GM12891 (cell line): ENCODE measurements around the gene FAM174C.

Experiments used
- DNase-seq: peaks from one replicate; pipeline ENCODE4 v3.0.0; 2011; ENCODE audit warnings: low spot score; ENCODE audit not compliant: insufficient read length
- FAIRE-seq: peaks from 2 replicates; lab custom pipeline; 2011; peaks lifted over from hg19 to GRCh38; lab: Jason Lieb, UNC
- PAX5 ChIP-seq: IDR thresholded peaks from 2 replicates; pipeline ENCODE4 v1.6.1; 2011; ENCODE audit warnings: low read length, moderate library complexity, mild to moderate bottlenecking; ENCODE audit not compliant: insufficient read depth, severe bottlenecking
- POLR2A ChIP-seq: IDR thresholded peaks from 2 replicates; pipeline ENCODE4 v1.6.1; 2011; ENCODE audit warnings: low read depth, low read length, control low read depth
- POLR2AphosphoS5 ChIP-seq: IDR thresholded peaks from 2 replicates; pipeline ENCODE4 v1.6.1; 2011; ENCODE audit warnings: low read depth, low read length, control low read depth
- POU2F2 ChIP-seq: IDR thresholded peaks from 2 replicates; pipeline ENCODE4 v1.6.1; 2011; ENCODE audit warnings: low read depth, mild to moderate bottlenecking, control low read depth, low read length, moderate library complexity
- SPI1 ChIP-seq: IDR thresholded peaks from 2 replicates; pipeline ENCODE4 v1.6.1; 2011; ENCODE audit warnings: low read depth, low read length, control low read depth
- TAF1 ChIP-seq: IDR thresholded peaks from 2 replicates; pipeline ENCODE4 v1.6.1; 2011; ENCODE audit warnings: low read depth, low read length, control low read depth

The FAM174C gene

GRCh38 chr19:1231729-1232637 is 43.3 kb upstream of the FAM174C start:
- TF ChIP-seq TAF1 (no peak), POLR2AphosphoS5 (no peak), POU2F2 (no peak), POLR2A (no peak), PAX5 (no peak), SPI1 (no peak)
- DNase-seq = no peak
- no peak for FAIRE-seq

- no peak for TF ChIP-seq PAX5
- TF ChIP-seq POLR2AphosphoS5 = no peak
- TF ChIP-seq SPI1 = no peak
- FAIRE-seq (no peak), DNase-seq (peak; percentile 21)
These were observed 42.7 kb upstream of the FAM174C start for GRCh38 chr19:1232652-1233072.

GRCh38 chr19:1233115-1233667 is 42.1 kb upstream of the FAM174C start:
- DNase-seq (no peak), FAIRE-seq (no peak)
- no peak for TF ChIP-seq POU2F2
- no peak for TF ChIP-seq PAX5
- TF ChIP-seq TAF1 = no peak
- no peak for TF ChIP-seq POLR2A
- TF ChIP-seq POLR2AphosphoS5 = no peak
- TF ChIP-seq SPI1 = no peak

GRCh38 chr19:1234051-1234954 is 41.0 kb upstream of the FAM174C start:
- no peak for TF ChIP-seq TAF1
- no peak for TF ChIP-seq POU2F2
- no peak for TF ChIP-seq POLR2A
- no peak for TF ChIP-seq SPI1
- no peak for TF ChIP-seq POLR2AphosphoS5
- TF ChIP-seq PAX5 = no peak
- DNase-seq (no peak), FAIRE-seq (no peak)

- FAIRE-seq (no peak), DNase-seq (no peak)
- TF ChIP-seq POLR2A = no peak
- no peak for TF ChIP-seq PAX5
- no peak for TF ChIP-seq POLR2AphosphoS5
- TF ChIP-seq POU2F2 = no peak
- TF ChIP-seq SPI1 = no peak
- no peak for TF ChIP-seq TAF1
These were observed 40.4 kb upstream of the FAM174C start for GRCh38 chr19:1234955-1235380.

- no peak for TF ChIP-seq TAF1
- no peak for TF ChIP-seq POLR2AphosphoS5
- TF ChIP-seq SPI1 = no peak
- TF ChIP-seq PAX5 = no peak
- TF ChIP-seq POU2F2 = no peak
- no peak for TF ChIP-seq POLR2A
- FAIRE-seq (no peak), DNase-seq (no peak)
These were observed 39.4 kb upstream of the FAM174C start for GRCh38 chr19:1235625-1236538.

GRCh38 chr19:1236576-1236975 is 38.8 kb upstream of the FAM174C start:
- TF ChIP-seq POLR2AphosphoS5 = no peak
- TF ChIP-seq POU2F2 = no peak
- FAIRE-seq = no peak
- DNase-seq = no peak

- DNase-seq (no peak), FAIRE-seq (no peak)
- TF ChIP-seq POLR2AphosphoS5 (no peak), POU2F2 (no peak), PAX5 (no peak)
These were observed 38.2 kb upstream of the FAM174C start for GRCh38 chr19:1237027-1237659.
